HG03469 (cell line): ENCODE data around the gene SRRM4.
"Not testable (repeated sequence)": the region's sequence is repeated elsewhere in the genome, so short reads cannot be mapped to it uniquely, and the experiment has no call there.

Experiments used
- ATAC-seq: cut with Tn5 transposase; IDR thresholded peaks from one replicate; pipeline ENCODE4 v1.9.1; 2021; ENCODE audit warnings: mild to moderate bottlenecking, moderate library complexity, moderate number of reproducible peaks; ENCODE audit not compliant: unreplicated experiment

SRRM4 gene

DNA sequence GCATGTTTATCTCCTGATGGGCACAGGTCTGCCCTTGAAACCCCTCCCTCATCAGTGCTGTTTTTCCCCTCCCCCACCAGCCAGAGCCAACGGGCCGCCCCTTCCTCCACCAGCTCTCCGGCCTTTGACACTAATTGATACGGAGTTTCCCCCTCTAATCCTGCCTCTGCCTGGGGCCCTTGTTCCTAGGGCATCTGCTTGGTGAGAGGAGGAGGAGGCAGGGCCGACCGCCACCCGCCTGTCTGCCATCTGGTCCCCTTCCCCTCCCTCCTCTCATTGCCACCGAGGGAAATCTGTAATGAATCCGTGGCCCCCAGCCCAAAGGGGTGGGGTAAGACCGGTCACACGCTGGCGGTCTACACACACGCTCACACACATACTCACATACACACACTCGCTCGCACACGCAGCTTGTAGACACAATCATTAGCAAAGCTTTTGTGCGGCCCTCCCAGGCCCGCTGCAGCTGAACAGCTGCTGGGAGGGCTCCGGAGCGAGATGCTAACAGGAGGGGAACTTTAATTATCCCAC is 27.4 kb downstream of the SRRM4 start:
- no peak for ATAC-seq

- no peak for ATAC-seq
These were observed 29.9 kb downstream of the SRRM4 start for GRCh38 chr12:119011231-119011630.

DNA sequence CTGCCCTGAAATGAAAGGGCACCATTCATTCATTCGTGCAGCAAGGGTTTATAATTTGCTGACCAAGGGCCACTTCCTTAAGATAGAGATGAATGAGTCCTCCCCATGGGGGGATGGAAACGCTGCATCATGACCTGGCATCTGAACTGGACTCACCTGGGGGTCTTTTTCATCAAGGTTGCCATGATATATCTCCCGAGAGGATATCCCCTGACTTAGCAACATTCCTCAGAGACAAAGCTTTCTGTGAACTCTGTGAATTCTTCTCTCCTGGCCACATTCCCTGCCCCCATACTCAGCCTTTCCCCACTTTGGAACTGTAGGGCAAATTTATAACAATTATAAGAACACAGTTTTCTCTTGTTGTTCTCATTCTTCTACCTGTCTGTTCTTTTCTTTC is 30.8 kb downstream of the SRRM4 start:
- no peak for ATAC-seq

DNA sequence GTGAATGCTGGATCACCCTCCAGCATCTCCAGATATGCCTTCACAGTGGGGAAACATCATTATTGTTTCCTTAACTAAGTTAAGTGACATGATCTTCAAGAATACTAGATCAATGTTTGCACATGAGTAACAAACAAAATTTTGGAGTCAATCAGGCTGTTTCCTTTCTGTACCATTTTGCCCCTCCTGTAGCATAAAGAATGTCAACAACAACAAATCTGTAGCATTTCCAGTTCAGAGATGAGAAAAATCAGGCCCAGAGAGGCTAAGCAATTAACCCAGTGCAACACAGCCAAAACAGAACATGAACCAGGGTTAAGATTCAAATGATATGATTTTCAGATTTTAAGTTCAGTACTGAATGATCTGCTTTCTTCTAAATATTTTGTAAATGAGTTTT is 31.7 kb downstream of the SRRM4 start:
- no peak for ATAC-seq

GRCh38 chr12:119014368-119014767 is 33.0 kb downstream of the SRRM4 start:
- ATAC-seq, result no peak

DNA sequence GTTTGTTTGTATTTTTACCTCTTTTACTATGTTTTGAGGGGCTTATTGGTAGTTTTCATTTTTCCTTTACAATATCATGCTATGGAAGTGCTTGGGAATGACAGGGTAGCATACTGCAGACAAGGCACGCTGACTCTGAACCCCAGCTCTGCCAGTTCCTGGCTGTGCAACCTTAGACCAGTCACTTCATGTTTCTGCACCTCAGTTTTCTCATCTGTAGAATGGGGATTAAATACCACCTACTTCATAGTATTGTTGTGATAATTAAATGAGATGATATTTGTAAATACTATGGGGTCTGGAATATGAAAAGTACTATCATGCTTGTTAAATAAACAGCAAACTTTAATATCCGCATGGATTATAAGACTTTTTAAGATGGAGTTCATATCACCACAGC is 35.4 kb downstream of the SRRM4 start:
- no peak for ATAC-seq

GRCh38 chr12:119019166-119019565 is 37.8 kb downstream of the SRRM4 start:
- ATAC-seq, result no peak

DNA sequence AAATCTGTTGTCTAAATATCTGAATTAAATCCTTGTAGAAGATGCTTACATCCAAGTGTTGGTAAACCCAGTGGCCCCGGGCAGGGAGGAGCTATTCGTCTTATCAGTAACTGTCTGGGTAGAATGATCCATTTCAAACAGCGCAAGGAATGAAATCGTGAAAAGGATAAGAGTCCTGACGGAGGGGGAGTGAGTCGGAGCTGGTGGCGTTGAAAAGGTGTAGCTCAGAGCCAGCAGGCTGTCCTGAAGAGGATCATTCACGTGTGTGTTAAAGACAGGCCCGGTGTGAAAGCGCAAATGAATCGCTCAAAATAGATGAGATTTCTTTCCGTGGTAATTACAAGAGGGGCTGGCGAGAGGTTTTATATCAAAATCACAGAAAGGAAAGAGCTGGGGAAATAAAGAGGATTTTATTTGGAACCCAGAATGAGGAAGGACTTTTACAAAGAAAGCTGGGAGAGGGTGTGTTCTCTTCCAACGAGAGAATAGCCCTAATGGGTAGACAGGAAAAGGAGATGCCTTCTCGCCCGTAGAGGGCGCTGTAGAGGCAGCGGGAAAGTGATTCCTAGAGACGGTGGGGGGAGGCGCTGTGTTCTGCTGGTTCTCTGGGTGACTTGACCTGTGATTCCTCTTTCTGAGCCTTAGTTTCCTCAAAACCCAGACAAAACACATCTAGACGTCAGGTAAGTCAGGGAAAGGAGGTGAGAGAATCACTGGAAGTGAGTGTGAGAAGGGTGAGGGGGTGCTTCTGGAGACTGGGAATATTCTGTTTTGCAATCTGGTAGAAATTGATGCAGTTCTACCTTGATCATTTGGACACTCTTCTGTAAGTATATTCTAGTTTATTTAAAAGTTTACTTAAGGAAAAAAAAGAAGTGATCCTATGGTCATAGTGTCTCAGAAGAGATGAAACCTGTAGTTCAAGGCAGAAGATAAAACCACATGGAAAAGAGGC is 39.3 kb downstream of the SRRM4 start:
- ATAC-seq, result no peak

DNA sequence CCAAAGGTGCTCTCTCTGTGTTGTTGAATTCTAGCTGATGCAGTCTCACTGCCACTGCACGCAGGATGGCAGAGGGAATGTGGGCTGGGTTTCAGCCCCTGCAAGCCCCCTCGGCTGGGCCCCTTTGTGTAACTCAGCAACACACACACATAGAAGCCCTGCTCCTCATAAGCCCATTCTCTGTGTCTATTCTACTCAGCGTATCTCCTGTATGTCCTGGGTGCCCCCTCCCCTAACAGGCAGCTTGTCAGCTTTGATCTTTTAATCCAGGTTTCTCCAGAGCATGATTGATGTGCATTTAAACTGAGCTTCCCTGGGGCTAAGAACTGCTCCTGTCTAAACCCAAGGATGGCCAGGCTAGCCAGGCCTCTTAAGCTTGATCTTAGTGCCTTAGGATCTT is 43.0 kb downstream of the SRRM4 start:
- ATAC-seq, result no peak

DNA sequence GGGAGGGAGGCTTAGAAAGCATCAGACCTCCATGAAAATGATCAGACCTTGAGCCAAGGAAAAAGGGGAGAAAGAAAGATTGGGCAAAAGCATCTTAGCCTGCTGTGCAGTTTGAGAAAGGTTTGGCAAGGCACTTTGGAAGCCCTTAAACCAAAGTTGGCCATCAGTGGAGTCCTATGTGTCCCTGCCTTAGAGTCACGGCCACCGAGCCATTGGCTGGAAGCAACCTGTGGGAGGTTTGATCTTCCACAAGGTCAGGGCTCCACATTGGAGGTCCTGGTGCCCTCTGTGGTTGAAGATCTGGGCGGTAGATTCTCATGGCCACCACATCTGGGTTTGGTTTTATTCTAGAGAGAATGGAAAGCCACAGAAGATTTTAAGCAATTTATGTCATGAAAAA is 44.4 kb downstream of the SRRM4 start:
- no peak for ATAC-seq

DNA sequence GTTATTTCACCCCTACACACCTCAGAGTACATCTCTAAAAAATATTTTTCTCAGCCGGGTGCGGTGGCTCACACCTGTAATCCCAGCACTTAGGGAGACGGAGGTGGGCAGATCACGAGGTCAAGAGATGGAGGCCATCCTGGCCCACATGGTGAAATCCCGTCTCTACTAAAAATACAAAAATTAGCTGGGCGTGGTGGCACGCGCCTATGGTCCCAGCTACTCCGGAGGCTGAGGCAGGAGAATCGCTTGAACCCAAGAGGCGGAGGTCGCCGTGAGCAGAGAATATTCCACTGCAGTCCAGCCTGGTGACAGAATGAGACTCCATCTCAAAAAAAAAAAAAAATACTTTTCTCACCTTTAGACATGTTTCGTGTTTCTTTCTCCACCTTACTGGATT is 52.0 kb downstream of the SRRM4 start:
- ATAC-seq, result not testable (repeated sequence)

DNA sequence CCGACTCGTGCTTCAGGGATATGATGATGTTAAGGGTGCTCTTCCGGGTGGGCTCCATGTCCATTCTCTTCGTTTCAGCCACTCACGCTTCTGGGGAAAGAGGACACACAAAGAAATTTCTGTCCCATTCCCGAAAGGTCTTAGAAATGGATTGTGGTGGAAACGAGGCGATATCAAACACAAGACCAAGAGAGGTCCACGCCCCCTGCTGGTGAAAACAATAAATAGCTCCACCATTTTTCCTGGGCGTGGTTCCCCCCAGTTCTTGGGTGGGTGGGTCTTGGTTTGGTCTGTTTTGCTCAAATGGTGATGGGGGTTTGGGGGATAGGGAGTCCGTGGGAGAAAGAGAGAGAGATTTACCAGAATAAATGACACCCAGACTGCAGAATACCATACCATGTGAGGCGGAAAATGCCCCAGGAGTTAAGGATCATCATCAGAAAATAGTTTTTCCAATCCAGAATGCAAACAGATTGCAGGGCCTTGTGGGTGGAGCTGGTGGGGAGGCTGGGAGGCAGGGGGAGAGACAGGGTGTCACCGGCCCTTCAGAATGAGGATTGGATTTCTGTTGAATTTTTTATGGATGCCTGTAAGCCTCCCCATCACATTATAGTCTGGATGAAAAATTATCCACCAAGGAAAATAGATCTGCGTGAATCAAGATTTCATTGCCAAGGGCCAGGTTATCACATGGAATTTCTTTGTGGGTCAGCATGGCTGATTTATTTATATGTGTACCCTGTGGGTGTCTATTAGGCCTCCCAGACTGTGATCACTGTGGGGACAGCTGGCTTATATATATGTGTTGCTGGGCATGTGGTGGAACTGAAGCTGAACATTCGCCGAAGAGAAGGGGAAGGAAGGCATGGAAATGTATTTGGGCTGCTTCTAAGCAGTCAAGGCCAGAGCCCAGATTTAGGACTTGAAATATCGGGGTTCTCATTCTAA is 55.8 kb downstream of the SRRM4 start:
- no peak for ATAC-seq

GRCh38 chr12:119044094-119044493 is 62.8 kb downstream of the SRRM4 start:
- ATAC-seq, result no peak

- no peak for ATAC-seq
These were observed 66.3 kb downstream of the SRRM4 start for GRCh38 chr12:119047641-119048040.

DNA sequence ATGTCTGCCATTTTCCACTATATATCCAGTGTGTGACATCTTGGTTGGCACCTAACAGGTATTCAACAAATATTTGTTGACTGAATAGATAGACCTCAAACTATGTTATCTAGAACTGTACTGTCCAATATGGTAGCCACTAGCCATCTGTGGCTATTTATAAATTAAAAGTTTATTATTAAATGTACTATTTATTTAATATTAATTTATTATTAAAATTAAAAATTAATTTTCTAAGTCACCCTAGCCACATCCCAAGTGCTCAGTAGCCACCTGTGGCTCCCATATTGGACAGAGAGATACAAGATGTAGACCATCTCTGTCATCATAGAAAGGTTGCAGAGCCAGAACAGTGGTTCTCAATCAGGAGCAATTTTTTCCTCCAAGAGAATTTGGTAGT is 69.3 kb downstream of the SRRM4 start:
- no peak for ATAC-seq

GRCh38 chr12:119051474-119051873 is 70.1 kb downstream of the SRRM4 start:
- ATAC-seq, result no peak

DNA sequence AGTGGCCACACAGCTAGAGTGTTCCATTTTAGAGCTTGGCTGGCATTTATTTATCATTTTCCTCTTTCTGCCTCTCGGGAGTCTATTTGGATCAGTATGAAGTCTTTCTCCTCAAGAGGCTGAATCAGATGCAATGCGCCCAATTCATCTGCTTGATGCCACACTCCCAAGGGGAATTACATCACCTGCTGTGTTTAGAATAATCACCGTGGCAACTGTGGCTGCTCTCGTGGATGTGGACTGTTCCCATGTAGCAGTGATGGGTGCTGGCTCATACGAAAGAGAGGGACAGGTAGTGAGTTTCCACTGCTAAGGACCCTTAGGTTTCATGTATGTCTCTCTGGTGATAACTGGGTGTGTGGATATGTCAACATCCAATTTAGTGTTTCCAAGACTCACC is 70.7 kb downstream of the SRRM4 start:
- no peak for ATAC-seq

GRCh38 chr12:119055977-119056376 is 74.6 kb downstream of the SRRM4 start:
- ATAC-seq, result no peak

- no peak for ATAC-seq
These were observed 79.8 kb downstream of the SRRM4 start for GRCh38 chr12:119060847-119061796.

GRCh38 chr12:119068129-119068856 is 87.0 kb downstream of the SRRM4 start:
- no peak for ATAC-seq
